Inferior parietal cortex (tissue), 1 donor: ENCODE measurements around the gene AGK.
"Not testable (repeated sequence)": the region's sequence is repeated elsewhere in the genome, so short reads cannot be mapped to it uniquely, and the experiment has no call there.

Experiments used
- DNase-seq: peaks from one replicate; pipeline ENCODE4 v3.0.0-alpha.2; 2016; ENCODE audit errors: extremely low spot score

AGK gene

DNA sequence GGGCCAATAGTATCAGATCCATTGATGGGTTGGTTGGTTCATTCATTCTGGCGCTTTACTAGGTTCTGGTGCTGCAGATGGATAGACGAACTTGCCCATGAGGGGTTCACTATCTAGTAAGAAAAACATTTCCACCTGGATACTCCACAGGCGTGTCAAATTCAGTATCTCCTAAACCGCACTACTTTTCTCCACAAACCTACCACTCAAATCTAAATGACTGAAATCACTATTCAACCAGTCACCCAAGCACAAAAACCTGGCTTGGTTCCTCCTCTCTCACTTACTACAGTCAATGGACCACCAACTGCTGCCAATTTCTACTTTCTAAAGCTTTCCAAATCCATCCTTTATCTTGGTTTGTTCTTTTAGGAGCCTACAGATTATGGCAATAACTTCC is 572 bp downstream of the AGK start:
- no peak for DNase-seq

- DNase-seq = no peak
Measured at GRCh38 chr7:141557360-141557759, 6.2 kb downstream of the AGK start.

- not testable (repeated sequence) for DNase-seq
Measured at GRCh38 chr7:141557831-141558531, 6.8 kb downstream of the AGK start.

- no peak for DNase-seq
Measured at GRCh38 chr7:141558544-141559183, 7.5 kb downstream of the AGK start.

DNA sequence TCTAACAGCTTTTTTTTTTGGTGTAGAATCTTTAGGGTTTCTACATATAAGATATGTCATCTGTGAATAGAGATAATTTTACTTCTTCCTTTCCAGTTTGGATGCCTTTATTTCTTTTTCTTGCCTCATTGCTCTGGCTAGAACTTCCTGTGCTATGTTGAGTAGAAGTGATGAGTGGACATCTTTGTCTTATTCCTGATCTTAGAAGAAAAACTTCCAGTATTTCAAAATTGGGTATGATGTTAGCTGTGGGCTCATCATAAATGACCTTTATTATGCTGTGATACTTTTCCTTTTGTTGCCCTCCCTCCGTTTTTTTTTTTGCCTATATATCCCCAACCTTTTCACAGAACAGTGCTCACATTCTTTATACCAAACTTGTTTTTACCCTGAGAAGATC is 8.8 kb downstream of the AGK start:
- DNase-seq = no peak

DNA sequence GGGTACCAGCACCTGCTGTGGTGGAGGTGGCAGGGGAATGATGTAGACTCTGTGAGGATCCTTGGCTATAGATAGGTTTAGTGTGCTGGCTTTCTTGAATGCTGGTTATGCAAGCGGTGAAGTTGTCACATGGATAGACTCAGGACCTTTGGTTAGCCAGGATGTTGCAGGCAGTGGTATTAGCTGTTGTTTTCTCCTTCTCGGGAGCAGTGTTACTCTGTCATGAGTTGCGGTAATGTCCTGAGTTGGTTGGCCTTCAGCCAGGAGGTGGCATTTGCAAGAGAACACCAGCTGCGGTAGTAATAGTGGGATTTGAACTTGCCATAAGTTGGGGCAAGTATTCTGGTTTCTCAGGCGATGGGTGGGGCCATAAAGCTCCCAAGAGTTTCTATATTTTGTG is 10.8 kb downstream of the AGK start:
- DNase-seq = no peak

DNA sequence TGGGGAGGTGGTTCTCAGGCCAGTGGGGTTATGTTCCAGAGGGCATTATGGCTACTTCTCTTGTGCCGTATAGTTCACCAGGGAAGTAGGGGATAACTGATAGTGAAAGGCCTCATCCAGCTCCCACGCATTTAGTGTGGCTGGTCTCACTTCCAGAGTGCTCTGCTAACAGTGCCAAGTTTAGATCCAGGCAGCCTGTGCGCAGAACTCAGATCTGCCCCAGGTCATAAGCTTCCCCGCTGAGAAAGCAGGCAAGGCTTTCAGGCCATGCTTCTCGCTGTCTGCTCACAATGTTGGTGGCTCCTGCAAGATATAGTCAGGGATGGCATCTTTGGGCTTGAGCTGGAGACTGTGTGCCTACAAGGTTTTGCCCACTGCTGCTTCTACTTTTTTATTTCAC is 11.3 kb downstream of the AGK start:
- DNase-seq = no peak

DNA sequence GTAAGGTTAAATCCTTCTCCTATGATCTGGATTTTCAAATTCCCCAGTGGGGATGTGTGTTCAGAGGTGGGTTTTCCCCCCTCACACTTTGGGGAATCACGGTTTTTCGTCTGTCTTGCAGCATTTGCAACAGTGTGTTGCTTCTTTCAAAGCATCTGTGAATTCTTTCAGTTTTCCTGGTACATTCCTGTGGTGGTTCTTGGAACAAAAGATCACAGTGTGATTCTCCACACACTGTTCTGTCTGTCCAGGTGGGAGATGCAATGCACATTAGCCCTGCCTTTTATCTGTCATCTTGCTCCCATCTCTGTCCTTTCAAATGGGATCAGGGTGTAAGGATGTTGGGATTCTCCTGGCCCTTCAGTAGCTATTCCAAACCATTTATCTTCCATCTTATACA is 11.8 kb downstream of the AGK start:
- no peak for DNase-seq

DNA sequence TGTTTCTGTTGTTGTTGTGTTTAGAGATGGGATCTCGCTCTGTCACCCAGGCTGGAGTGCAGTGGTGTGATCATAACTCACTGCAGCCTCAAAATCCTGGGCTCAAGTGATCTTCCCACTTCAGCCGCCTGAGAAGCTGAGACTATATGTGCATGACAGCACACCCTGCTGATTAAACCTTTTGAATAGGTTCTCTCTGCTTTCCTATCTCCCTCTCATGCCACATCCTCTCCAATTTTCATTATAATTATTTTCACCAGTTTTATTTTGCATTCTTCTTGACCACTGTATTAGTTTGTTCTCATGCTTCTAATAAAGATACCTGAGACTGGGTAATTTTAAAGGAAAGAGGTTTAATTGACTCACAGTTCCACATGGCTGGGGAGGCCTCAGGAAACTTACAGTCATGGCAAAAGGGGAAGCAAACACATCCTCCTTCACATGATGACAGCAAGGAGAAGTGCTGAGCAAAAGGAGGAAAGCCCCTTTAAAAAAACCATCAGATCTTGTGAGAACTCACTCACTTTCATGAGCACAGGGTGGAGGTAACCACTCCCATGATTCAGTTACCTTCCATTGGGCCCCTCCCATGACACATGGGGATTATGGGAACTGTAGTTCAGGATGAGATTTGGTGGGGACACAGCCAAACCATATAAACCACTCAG is 12.9 kb downstream of the AGK start:
- no peak for DNase-seq

- DNase-seq = no peak
Measured at GRCh38 chr7:141567432-141567831, 16.2 kb downstream of the AGK start.

DNA sequence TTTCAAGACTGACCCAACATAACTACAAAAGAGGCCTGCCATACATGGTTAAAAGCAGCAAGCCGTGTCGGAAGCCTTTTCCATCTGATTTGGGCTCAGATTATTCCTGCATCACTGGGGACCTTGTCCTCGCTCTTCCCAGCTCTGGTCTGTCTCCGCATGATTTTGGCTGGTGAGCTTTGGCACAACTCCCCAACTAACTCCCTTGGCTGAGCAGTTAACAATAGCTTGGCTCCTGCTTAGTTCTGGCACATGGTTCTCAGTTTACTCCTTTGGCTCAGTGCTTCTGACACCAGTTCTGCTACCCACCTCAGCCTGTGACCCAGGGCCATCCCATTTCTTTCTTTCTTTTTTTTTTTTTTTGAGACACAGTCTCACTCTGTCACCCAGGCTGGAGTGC is 17.0 kb downstream of the AGK start:
- no peak for DNase-seq

- DNase-seq = no peak
Measured at GRCh38 chr7:141571059-141571458, 19.8 kb downstream of the AGK start.

DNA sequence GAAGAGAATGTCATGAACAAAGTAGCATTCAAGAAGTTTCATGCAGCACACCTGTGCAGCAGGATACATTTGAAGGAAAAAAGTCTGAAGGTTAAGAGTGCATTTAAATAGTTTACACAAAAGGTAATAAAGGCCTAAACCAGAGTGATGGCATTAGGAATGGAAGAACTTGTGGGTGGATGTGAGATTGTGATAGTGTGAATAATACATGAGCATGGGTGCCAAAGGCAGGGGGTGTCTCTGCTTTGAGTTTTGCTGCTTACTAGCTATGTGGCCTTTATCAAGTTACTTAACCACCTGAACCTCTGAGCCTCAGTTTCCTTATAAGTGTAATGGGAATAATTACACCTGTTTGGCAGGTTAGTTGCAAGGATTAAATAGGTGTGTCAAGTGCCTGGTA is 21.0 kb downstream of the AGK start:
- DNase-seq = no peak

DNA sequence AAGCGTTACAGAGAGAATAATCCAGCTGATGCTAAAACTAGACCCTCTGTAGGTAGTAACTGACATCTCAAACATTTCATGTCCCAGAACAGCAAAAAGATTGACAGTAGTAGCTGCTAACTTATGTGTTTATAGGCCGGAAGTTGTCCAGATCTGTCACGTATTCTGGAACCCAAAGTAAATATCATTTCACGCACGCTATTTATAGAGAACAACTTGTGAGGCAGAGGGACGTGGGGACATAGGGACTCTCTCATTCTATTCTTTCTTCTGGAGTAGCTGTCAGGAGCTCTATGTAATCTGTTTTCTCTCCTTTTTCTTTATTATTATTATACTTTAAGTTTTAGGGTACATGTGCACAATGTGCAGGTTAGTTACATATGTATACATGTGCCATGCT is 22.3 kb downstream of the AGK start:
- DNase-seq = no peak

- no peak for DNase-seq
Measured at GRCh38 chr7:141575164-141575563, 24.0 kb downstream of the AGK start.

GRCh38 chr7:141575654-141576448 is 24.6 kb downstream of the AGK start:
- DNase-seq = no peak

- no peak for DNase-seq
Measured at GRCh38 chr7:141577043-141577839, 26.0 kb downstream of the AGK start.

DNA sequence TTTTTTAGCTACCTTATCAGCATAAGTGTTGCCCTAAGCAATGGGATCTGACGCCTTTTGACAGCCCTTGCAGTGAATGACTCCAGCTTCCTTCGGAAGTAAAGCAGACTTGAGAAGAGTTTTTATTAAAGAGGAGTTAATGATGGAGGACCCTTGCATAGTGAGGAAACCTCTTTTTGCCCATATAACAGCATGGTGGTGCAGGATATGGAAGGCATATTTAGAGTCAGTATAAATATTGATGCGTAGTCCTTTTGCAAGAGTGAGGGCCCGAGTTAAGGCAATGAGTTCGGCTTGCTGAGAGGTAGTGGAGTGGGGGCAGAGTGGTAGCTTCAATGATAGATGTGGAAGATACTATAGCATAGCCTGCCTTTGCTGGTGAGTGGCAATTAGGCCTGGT is 28.7 kb downstream of the AGK start:
- not testable (repeated sequence) for DNase-seq

GRCh38 chr7:141582063-141582462 is 30.9 kb downstream of the AGK start:
- not testable (repeated sequence) for DNase-seq

DNA sequence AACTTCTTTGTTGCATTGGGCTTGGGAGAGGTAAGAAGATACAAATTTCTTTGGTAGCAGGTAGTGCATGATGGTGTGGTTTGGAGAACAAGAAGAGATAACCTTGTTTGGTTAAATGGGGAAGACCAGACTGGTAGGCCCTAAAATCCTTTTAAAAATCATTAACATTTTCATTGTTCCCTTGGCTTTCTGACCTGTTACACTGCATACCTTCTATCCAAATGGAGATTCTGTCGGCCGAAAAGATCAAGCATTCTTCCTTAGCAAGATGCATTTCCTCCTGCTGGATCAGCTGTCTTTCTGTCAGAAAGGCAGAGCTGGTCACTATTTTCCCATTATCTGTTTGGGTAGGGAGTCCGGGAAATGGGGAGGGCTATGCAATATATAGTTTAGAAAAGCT is 33.7 kb downstream of the AGK start:
- DNase-seq = no peak
